ENCODE data around the gene GNG7. TPM values are rescaled to one million over a fixed set of nuclear protein-coding genes. Genes with fewer than 3 reads are reported as not detected.

Gene GNG7
- polyA plus RNA-seq, 1 experiment, result 0.22 TPM

GRCh38 chr19:2594319-2594718 is 108.2 kb downstream of the GNG7 start:
- Histone ChIP-seq H3K4me3 (ENCODE audit: low read depth, low read length) (no peak overlapping the region), H3K36me3 (ENCODE audit: control insufficient read depth, insufficient read depth, low read length) (no peaks in the 10 kb centered on the region), H3K27me3 (ENCODE audit: control insufficient read depth, insufficient read depth, low read length) (peaks cover 4% of the 10 kb centered on the region; the same call in 1 of the 2 replicates)
- no peak for DNase-seq (ENCODE audit: low read depth)
- ChIA-PET CTCF (interaction anchor here (0.6 to 3.3 kb wide), 5 partner anchors 8 to 123 kb away, joined by 3 to 18 read pairs (median 3); no protein-coding TSS in a partner anchor), POLR2A (no interaction called here)
- TF ChIP-seq, protein P1, sequence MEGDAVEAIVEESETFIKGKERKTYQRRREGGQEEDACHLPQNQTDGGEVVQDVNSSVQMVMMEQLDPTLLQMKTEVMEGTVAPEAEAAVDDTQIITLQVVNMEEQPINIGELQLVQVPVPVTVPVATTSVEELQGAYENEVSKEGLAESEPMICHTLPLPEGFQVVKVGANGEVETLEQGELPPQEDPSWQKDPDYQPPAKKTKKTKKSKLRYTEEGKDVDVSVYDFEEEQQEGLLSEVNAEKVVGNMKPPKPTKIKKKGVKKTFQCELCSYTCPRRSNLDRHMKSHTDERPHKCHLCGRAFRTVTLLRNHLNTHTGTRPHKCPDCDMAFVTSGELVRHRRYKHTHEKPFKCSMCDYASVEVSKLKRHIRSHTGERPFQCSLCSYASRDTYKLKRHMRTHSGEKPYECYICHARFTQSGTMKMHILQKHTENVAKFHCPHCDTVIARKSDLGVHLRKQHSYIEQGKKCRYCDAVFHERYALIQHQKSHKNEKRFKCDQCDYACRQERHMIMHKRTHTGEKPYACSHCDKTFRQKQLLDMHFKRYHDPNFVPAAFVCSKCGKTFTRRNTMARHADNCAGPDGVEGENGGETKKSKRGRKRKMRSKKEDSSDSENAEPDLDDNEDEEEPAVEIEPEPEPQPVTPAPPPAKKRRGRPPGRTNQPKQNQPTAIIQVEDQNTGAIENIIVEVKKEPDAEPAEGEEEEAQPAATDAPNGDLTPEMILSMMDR (IDR thresholded peaks at IDR 0.05; ENCODE audit: insufficient read depth, low read depth, low read length), result no peak

DNA sequence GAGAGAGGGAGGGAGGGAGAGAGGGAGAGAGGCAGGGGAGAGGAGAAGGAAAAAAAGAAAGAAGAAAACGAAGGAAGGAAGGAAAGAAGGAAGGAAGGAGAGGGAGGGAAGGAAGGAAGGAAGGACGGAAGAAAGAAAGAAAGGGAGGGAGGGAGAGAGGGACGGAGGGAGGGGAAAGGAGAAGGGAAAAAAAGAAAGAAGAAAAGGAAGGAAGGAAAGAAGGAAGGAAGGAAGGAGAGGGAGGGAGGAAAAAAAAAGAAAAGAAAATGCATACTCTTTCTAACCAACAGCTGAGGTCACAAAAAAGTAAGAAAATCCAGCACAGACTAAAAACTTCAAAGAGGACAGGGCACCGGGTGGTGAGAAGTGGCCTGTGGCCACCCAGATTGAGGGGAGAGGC is 109.7 kb downstream of the GNG7 start:
- Histone ChIP-seq H3K36me3 (ENCODE audit: control insufficient read depth, insufficient read depth, low read length) (no peaks in the 10 kb centered on the region), H3K4me3 (ENCODE audit: low read depth, low read length) (no peak overlapping the region), H3K27me3 (ENCODE audit: control insufficient read depth, insufficient read depth, low read length) (peaks cover 4% of the 10 kb centered on the region; the same call in 1 of the 2 replicates)
- TF ChIP-seq, protein P1 (IDR thresholded peaks at IDR 0.05; ENCODE audit: insufficient read depth, low read depth, low read length), result no peak
- POLR2A ChIA-PET, result interaction anchor here (0.8 kb wide), 1 partner anchor 8 kb away, joined by 6 read pairs; no protein-coding TSS in a partner anchor
- CTCF ChIA-PET, result interaction anchor here (1.4 kb wide), 2 partner anchors 11 to 13 kb away, joined by 3 to 5 read pairs; no protein-coding TSS in a partner anchor
- no peak for DNase-seq (ENCODE audit: low read depth)

GRCh38 chr19:2591537-2592291 is 110.8 kb downstream of the GNG7 start:
- Histone ChIP-seq H3K27me3 (ENCODE audit: control insufficient read depth, insufficient read depth, low read length) (peaks cover 4% of the 10 kb centered on the region; the same call in 1 of the 2 replicates), H3K4me3 (ENCODE audit: low read depth, low read length) (no peak overlapping the region), H3K36me3 (ENCODE audit: control insufficient read depth, insufficient read depth, low read length) (no peaks in the 10 kb centered on the region)
- TF ChIP-seq, protein P1 (IDR thresholded peaks at IDR 0.05; ENCODE audit: insufficient read depth, low read depth, low read length), result no peak
- ChIA-PET CTCF (interaction anchor here (1.4 kb wide), 2 partner anchors 10 to 12 kb away, joined by 3 to 5 read pairs; no protein-coding TSS in a partner anchor), POLR2A (no interaction called here)
- no peak for DNase-seq (ENCODE audit: low read depth)

GRCh38 chr19:2590630-2591399 is 111.7 kb downstream of the GNG7 start:
- ChIA-PET POLR2A (no interaction called here), CTCF (interaction anchor here (1.2 to 1.3 kb wide), 2 partner anchors 11 to 12 kb away, joined by 3 to 5 read pairs; no protein-coding TSS in a partner anchor)

More at GRCh38 chr19:2590630-2591399, 111.7 kb downstream of the GNG7 start:
- Histone ChIP-seq H3K4me3 (ENCODE audit: low read depth, low read length) (no peak overlapping the region), H3K27me3 (ENCODE audit: control insufficient read depth, insufficient read depth, low read length) (peaks cover 4% of the 10 kb centered on the region; the same call in 1 of the 2 replicates), H3K36me3 (ENCODE audit: control insufficient read depth, insufficient read depth, low read length) (no peaks in the 10 kb centered on the region)
- TF ChIP-seq, protein P1 (IDR thresholded peaks at IDR 0.05; ENCODE audit: insufficient read depth, low read depth, low read length), result no peak
- DNase-seq (ENCODE audit: low read depth), result no peak

Measured in BJ (cell line).